ENCODE data around the gene ZBTB6. TPM values are rescaled to one million over a fixed set of nuclear protein-coding genes. Genes with fewer than 3 reads are reported as not detected.
"Not testable (repeated sequence)": the region's sequence is repeated elsewhere in the genome, so short reads cannot be mapped to it uniquely, and the experiment has no call there.

ZBTB6 gene
- total RNA-seq, 2 donors from 2014 or later = 9.3 to 11.7 TPM

- Mint-ChIP-seq H3K27ac (no peak overlapping the region), H3K4me3 (no peak overlapping the region), H3K36me3 (ENCODE audit: low read depth) (peaks cover 20% of the 10 kb centered on the region), H3K9me3 (no peaks in the 10 kb centered on the region), H3K4me1 (no peaks in the 10 kb centered on the region), H3K27me3 (ENCODE audit: insufficient read depth) (no peaks in the 10 kb centered on the region)
- Histone ChIP-seq H3K9ac (ENCODE audit: extremely low read depth, low read length, poor library complexity, severe bottlenecking) (no peak overlapping the region), H3K4me3 (ENCODE audit: low read length) (no peak overlapping the region), H3K36me3 (ENCODE audit: control insufficient read depth, insufficient read depth, low read length) (peaks cover 32% of the 10 kb centered on the region), H3K9me3 (ENCODE audit: control insufficient read depth, low read length) (no peaks in the 10 kb centered on the region), H3K27me3 (ENCODE audit: control insufficient read depth, insufficient read depth, low read length, poor library complexity, severe bottlenecking) (no peaks in the 10 kb centered on the region), H3K27ac (ENCODE audit: low read depth, low read length) (no peak overlapping the region), H3K4me1 (ENCODE audit: control insufficient read depth, insufficient read depth, low read length) (no peaks in the 10 kb centered on the region)
- no peak for DNase-seq
- no peak for TF ChIP-seq CTCF (conservative IDR thresholded peaks at IDR 0.05)
- WGBS, 2 experiments (ENCODE audit: insufficient coverage in 1 of 2, insufficient read length in 1 of 2) = 91 to 95% methylated on average over 2 of the region's 2 CpGs
These were observed 5.2 kb upstream of the ZBTB6 start for GRCh38 chr9:122918310-122918709.

GRCh38 chr9:122912671-122912963 lies 506 bp downstream of the ZBTB6 start:
- no peaks in the 10 kb centered on the region for H3K9me3 ChIP-seq (ENCODE audit: control insufficient read depth, low read length)
- WGBS, 2 experiments (ENCODE audit: insufficient coverage in 1 of 2, insufficient read length in 1 of 2) = 8 to 11% methylated on average over 9 of the region's 9 CpGs
- peaks cover 25% of the 10 kb centered on the region for H3K36me3 ChIP-seq (ENCODE audit: control insufficient read depth, insufficient read depth, low read length)
- no peak for DNase-seq
- no peaks in the 10 kb centered on the region for H3K4me1 ChIP-seq (ENCODE audit: control insufficient read depth, insufficient read depth, low read length)
- H3K27me3 ChIP-seq (ENCODE audit: control insufficient read depth, insufficient read depth, low read length, poor library complexity, severe bottlenecking) = no peaks in the 10 kb centered on the region
- peak overlapping the region; percentile 52 for H3K27ac ChIP-seq (ENCODE audit: low read depth, low read length)
- Mint-ChIP-seq H3K4me3 (peak overlapping the region; percentile 91), H3K27me3 (ENCODE audit: insufficient read depth) (no peaks in the 10 kb centered on the region), H3K36me3 (ENCODE audit: low read depth) (peaks cover 20% of the 10 kb centered on the region), H3K9me3 (no peaks in the 10 kb centered on the region), H3K4me1 (peaks cover 9% of the 10 kb centered on the region), H3K27ac (peak overlapping the region; percentile 99)
- H3K4me3 ChIP-seq (ENCODE audit: low read length) = peak overlapping the region; percentile 98
- peak overlapping the region; percentile 85 for H3K9ac ChIP-seq (ENCODE audit: extremely low read depth, low read length, poor library complexity, severe bottlenecking)
- no peak for TF ChIP-seq CTCF (conservative IDR thresholded peaks at IDR 0.05)

DNA sequence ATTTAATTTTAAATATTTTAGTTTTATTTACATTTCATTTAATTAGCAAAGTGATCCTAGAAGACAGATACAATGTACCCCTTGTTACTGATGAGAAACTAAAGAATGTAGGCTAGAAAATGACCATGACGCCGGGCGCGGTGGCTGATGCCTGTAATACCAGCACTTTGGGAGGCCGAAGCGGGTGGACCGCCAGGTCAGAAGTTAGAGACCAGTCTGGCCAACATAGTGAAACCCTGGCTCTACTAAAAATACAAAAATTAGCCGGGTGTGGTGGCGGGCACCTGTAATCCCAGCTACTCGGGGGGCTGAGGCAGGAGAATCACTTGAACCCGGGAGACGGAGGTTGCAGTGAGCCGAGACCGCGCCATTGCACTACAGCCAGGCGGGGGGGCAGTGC lies 7.0 kb downstream of the ZBTB6 start:
- WGBS, 2 experiments (ENCODE audit: insufficient coverage in 1 of 2, insufficient read length in 1 of 2) = 96 to 98% methylated on average over 7 to 16 of the region's 16 CpGs
- not testable (repeated sequence) for H3K4me1 Mint-ChIP-seq; H3K9me3 ChIP-seq (ENCODE audit: control insufficient read depth, low read length); H3K4me3 ChIP-seq (ENCODE audit: low read length); DNase-seq; H3K9ac ChIP-seq (ENCODE audit: extremely low read depth, low read length, poor library complexity, severe bottlenecking); H3K27ac ChIP-seq (ENCODE audit: low read depth, low read length); H3K27ac Mint-ChIP-seq; H3K4me1 ChIP-seq (ENCODE audit: control insufficient read depth, insufficient read depth, low read length); H3K4me3 Mint-ChIP-seq; H3K27me3 Mint-ChIP-seq (ENCODE audit: insufficient read depth); H3K27me3 ChIP-seq (ENCODE audit: control insufficient read depth, insufficient read depth, low read length, poor library complexity, severe bottlenecking); H3K9me3 Mint-ChIP-seq
- peaks cover 22% of the 10 kb centered on the region for H3K36me3 ChIP-seq (ENCODE audit: control insufficient read depth, insufficient read depth, low read length)
- peaks cover 18% of the 10 kb centered on the region for H3K36me3 Mint-ChIP-seq (ENCODE audit: low read depth)

All from endodermal cell (in vitro differentiated cells).